Neural progenitor cell (in vitro differentiated cells): ENCODE results near the gene ITPR1. TPM values are rescaled to one million over a fixed set of nuclear protein-coding genes. Genes with fewer than 3 reads are reported as not detected.

Experiments used
- DNase-seq: peaks from one replicate; pipeline ENCODE4 v3.0.0-alpha.2; 2016; ENCODE audit warnings: low spot score
- H2AFZ ChIP-seq: fragments of 200-600 bp; sonication (generic); replicated peaks from 2 replicates; pipeline ENCODE4 v1.6.1; 2016; ENCODE audit warnings: antibody characterized with exemption
- H3F3A ChIP-seq: fragments of 200-600 bp; sonication (generic); 2 replicates; pipeline ENCODE4 v1.6.1; 2016; ENCODE audit warnings: antibody characterized with exemption, low read depth
- H3K27ac ChIP-seq: fragments of 200-600 bp; sonication (generic); 2 replicates; pipeline ENCODE4 v1.5.1; 2016; ENCODE audit warnings: mild to moderate bottlenecking
- H3K27me3 ChIP-seq: fragments of 200-600 bp; sonication (generic); 2 replicates; pipeline ENCODE4 v1.6.1; 2016; ENCODE audit warnings: mild to moderate bottlenecking, moderate library complexity
- H3K36me3 ChIP-seq: fragments of 200-600 bp; sonication (generic); 2 replicates; pipeline ENCODE4 v1.5.1; 2016
- H3K4me1 ChIP-seq: fragments of 200-600 bp; sonication (generic); 2 replicates; pipeline ENCODE4 v1.6.1; 2016; ENCODE audit warnings: mixed run types
- H3K4me2 ChIP-seq: fragments of 200-600 bp; sonication (generic); 2 replicates; pipeline ENCODE4 v1.6.1; 2016
- H3K4me3 ChIP-seq: fragments of 200-600 bp; sonication (generic); 2 replicates; pipeline ENCODE4 v1.5.1; 2016
- H3K79me2 ChIP-seq: fragments of 200-600 bp; sonication (generic); 2 replicates; pipeline ENCODE4 v1.6.1; 2016; ENCODE audit warnings: low read depth
- H3K9ac ChIP-seq: fragments of 200-600 bp; sonication (generic); 2 replicates; pipeline ENCODE4 v1.6.1; 2016
- H3K9me3 ChIP-seq: fragments of 200-600 bp; sonication (generic); 2 replicates; pipeline ENCODE4 v1.5.1; 2016; ENCODE audit warnings: low read depth
- H4K20me1 ChIP-seq: fragments of 200-600 bp; sonication (generic); 2 replicates; pipeline ENCODE4 v1.6.1; 2016; ENCODE audit warnings: low read depth
- H3K27ac Mint-ChIP-seq: 3 replicates; pipeline ENCODE4 v1.8.0; 2021; ENCODE audit warnings: mixed read lengths
- H3K27me3 Mint-ChIP-seq: 2 replicates; pipeline ENCODE4 v1.8.0; 2022; ENCODE audit warnings: low read depth, mild to moderate bottlenecking, inconsistent platforms, moderate library complexity, mixed read lengths; ENCODE audit not compliant: insufficient read depth
- H3K36me3 Mint-ChIP-seq: 3 replicates; pipeline ENCODE4 v1.8.0; 2021; ENCODE audit warnings: mixed read lengths
- H3K4me1 Mint-ChIP-seq: 3 replicates; pipeline ENCODE4 v1.8.0; 2021; ENCODE audit warnings: mixed read lengths
- H3K4me3 Mint-ChIP-seq: 3 replicates; pipeline ENCODE4 v1.8.0; 2021; ENCODE audit warnings: mild to moderate bottlenecking, moderate library complexity, mixed read lengths
- H3K9me3 Mint-ChIP-seq: 3 replicates; pipeline ENCODE4 v1.8.0; 2020; ENCODE audit warnings: mixed read lengths
- CTCF ChIP-seq: fragments of 200-600 bp; sonication (generic); IDR thresholded peaks from 2 replicates; pipeline ENCODE4 v1.5.1; 2017; ENCODE audit warnings: antibody characterized with exemption, mild to moderate bottlenecking
- EZH2 ChIP-seq: fragments of 200-600 bp; sonication (generic); IDR thresholded peaks from 2 replicates; pipeline ENCODE4 v1.6.1; 2017; ENCODE audit warnings: antibody characterized with exemption, mild to moderate bottlenecking, moderate library complexity
- EZH2phosphoT487 ChIP-seq: fragments of 200-600 bp; sonication (generic); IDR thresholded peaks from 2 replicates; pipeline ENCODE4 v1.6.1; 2017; ENCODE audit warnings: antibody characterized with exemption
- total RNA-seq: library from RNA; depleted of rRNA; stranded (reverse); fragments of >200 nt; gene quantifications from 2 replicates; pipeline ENCODE4 v1.2.3, GENCODE V29; 2015; ENCODE audit warnings: low replicate concordance

ITPR1 gene
- total RNA-seq, 1 donor from 2014 or later = 5.0 TPM

DNA sequence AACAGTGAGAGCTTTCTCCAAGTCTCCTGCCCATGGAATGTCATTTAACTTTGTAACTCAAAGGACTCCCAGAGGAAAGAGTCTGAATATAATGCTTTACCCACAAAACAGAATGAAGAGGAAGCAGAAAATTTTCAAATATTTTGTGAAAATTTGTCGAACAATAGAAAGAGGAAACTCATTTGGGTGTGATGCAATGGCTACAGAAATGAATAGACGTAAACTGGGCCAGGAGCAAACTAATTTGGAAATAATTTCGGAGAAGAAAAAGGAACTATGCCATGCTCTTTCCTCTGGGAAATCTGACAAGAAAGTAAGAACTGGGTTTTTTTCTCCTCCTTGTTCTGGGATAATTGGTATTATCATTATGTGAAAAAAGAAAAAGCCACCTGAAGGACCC lies 14.9 kb upstream of the ITPR1 start:
- Mint-ChIP-seq H3K9me3 (no peaks in the 10 kb centered on the region), H3K36me3 (no peaks in the 10 kb centered on the region), H3K4me3 (no peak overlapping the region), H3K27me3 (no peaks in the 10 kb centered on the region), H3K4me1 (peaks cover 9% of the 10 kb centered on the region), H3K27ac (no peak overlapping the region)
- Histone ChIP-seq H3K9ac (no peak overlapping the region), H3K4me3 (no peak overlapping the region), H3K4me1 (peaks cover 9% of the 10 kb centered on the region), H3K27ac (no peak overlapping the region), H2AFZ (no peak overlapping the region), H3K4me2 (no peak overlapping the region), H4K20me1 (no peaks in the 10 kb centered on the region), H3K9me3 (no peaks in the 10 kb centered on the region), H3F3A (peaks cover 9% of the 10 kb centered on the region), H3K36me3 (no peaks in the 10 kb centered on the region), H3K79me2 (no peaks in the 10 kb centered on the region), H3K27me3 (no peaks in the 10 kb centered on the region)
- no peak for DNase-seq
- TF ChIP-seq EZH2phosphoT487 = no peak
- no peak for TF ChIP-seq EZH2
- TF ChIP-seq CTCF = no peak

GRCh38 chr3:4491855-4492207 lies 1.3 kb upstream of the ITPR1 start:
- TF ChIP-seq EZH2 = no peak
- H3K27me3 Mint-ChIP-seq = peaks cover 10% of the 10 kb centered on the region
- H3K27me3 ChIP-seq = peaks cover 62% of the 10 kb centered on the region
- H3K9me3 Mint-ChIP-seq = no peaks in the 10 kb centered on the region
- no peak overlapping the region for H3K27ac ChIP-seq
- H2AFZ ChIP-seq = no peak overlapping the region
- H3K79me2 ChIP-seq = no peaks in the 10 kb centered on the region
- no peaks in the 10 kb centered on the region for H3K36me3 Mint-ChIP-seq
- no peaks in the 10 kb centered on the region for H3K9me3 ChIP-seq
- no peak overlapping the region for H3K9ac ChIP-seq
- no peak for DNase-seq
- peak overlapping the region; percentile 73 for H3K4me3 ChIP-seq
- H4K20me1 ChIP-seq = no peaks in the 10 kb centered on the region
- peaks cover 11% of the 10 kb centered on the region for H3K4me1 ChIP-seq
- no peak overlapping the region for H3K27ac Mint-ChIP-seq
- H3F3A ChIP-seq = peaks cover 8% of the 10 kb centered on the region
- H3K36me3 ChIP-seq = no peaks in the 10 kb centered on the region
- H3K4me1 Mint-ChIP-seq = peaks cover 16% of the 10 kb centered on the region
- peak overlapping the region; percentile 95 for H3K4me3 Mint-ChIP-seq
- H3K4me2 ChIP-seq = peak overlapping the region; percentile 98

GRCh38 chr3:4492208-4493013 lies 737 bp upstream of the ITPR1 start:
- Histone ChIP-seq H3K27me3 (peaks cover 62% of the 10 kb centered on the region), H4K20me1 (no peaks in the 10 kb centered on the region), H3K4me2 (peak overlapping the region; percentile 98), H3K4me3 (peak overlapping the region; percentile 73), H3K79me2 (no peaks in the 10 kb centered on the region), H3F3A (peaks cover 8% of the 10 kb centered on the region), H3K9ac (peak overlapping the region; percentile 1), H3K27ac (no peak overlapping the region), H2AFZ (peak overlapping the region; percentile 34), H3K9me3 (no peaks in the 10 kb centered on the region), H3K4me1 (peaks cover 11% of the 10 kb centered on the region), H3K36me3 (no peaks in the 10 kb centered on the region)
- Mint-ChIP-seq H3K4me3 (peak overlapping the region; percentile 95), H3K36me3 (no peaks in the 10 kb centered on the region), H3K4me1 (peaks cover 16% of the 10 kb centered on the region), H3K27me3 (peaks cover 10% of the 10 kb centered on the region), H3K9me3 (no peaks in the 10 kb centered on the region), H3K27ac (no peak overlapping the region)
- TF ChIP-seq EZH2 = peak; percentile 33
- peak; percentile 30 for TF ChIP-seq CTCF
- TF ChIP-seq EZH2phosphoT487 = no peak
- peak; percentile 72 for DNase-seq
